CD4-positive, alpha-beta T cell treated with Interleukin-17A for 1 hour (primary cell): Measurements from ENCODE around the gene RASAL1.
A peak's percentile ranks its signal among the peaks of the same experiment; 100 is the strongest.

Experiments
- DNase-seq: peaks from one replicate; pipeline ENCODE4 v3.0.0-alpha.2; 2020

RASAL1 gene

DNA sequence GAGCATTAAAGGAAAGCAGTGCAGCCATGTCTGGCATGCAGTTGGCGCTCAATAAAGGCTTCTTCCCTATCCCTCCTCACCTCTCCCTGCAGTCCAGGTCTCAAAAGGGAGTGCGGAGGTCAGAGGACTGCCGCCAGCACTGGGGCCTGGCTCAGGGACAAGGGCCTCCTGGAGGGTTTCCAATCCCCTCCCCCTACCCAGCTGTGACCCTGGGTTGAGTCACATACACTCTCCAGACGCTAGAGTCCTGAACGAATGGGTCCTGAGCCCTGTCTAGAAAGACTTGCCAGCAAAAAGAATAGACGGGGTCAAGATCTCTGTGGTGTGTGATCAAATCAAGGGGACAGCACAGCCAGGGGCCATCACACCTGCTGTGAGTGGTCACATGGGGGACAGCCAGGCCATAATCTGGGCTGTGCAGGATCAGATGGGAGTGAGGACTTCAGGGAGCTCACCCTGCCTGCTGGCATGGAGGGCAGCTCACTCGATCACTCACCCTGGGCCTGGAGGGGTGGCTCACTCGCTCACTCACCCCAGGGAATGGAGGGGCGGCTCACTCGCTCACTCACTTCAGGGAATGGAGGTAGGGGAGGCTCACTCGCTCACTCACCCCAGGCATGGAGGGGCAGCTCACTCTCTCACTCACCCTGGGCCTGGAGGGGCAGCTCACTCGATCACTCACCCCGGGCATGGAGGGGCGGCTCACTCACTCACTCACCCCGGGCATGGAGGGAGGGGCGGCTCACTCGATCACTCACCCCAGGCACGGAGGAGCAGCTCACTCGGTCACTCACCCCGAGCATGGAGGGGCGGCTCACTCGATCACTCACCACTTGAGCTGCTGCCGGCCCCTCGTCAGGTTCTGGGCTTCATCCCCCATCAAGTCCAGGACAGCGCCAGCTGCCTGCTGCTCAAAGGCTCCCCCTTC lies 26.8 kb upstream of the RASAL1 start:
- no peak for DNase-seq

DNA sequence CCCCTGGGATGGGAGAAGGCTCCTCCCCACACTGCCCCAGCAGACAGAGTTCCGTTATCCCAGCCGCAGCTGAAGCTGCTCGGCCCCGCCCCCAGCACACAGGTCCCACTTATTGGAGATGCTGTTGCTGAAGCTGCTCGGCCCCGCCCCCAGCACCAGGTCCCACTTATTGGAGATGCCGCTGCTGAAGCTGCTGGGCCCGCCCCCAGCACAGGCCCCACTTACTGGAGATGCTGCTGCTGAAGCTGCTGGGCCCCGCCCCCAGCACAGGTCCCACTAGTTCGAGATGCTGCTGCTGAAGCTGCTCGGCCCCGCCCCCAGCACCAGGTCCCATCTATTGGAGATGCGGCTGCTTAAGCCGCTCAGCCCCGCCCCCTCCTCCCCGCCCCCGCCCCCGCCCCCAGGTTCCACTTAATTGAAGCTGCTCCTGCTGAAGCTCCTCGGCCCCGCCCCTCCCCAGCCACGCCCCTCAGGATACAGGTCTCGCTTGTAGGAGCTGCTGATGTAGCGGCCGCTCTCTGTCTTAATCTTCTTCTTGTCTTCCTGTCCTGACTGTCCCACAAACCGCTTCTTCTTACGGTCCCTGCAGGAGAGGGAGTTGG lies 26.0 kb upstream of the RASAL1 start:
- no peak for DNase-seq

DNA sequence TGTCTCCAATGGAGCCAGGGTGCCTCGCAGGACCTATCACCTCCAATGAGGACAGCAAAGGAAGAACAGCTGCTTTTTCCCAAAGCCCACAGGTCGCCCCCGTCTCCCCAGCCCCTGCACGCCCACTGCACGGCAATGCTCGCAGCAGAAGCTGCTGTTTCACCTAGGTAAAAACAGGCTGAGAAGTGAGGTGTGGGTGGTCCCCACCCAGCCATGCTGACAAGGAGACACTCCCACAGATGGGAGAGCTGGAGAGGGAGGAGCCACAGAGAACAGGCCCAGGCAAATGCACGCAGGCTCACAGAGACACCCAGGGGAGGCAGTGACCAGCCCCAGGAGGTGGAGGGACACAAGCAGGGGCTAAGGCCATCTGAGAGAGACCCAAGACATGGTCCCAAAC lies 24.4 kb upstream of the RASAL1 start:
- DNase-seq = no peak

DNA sequence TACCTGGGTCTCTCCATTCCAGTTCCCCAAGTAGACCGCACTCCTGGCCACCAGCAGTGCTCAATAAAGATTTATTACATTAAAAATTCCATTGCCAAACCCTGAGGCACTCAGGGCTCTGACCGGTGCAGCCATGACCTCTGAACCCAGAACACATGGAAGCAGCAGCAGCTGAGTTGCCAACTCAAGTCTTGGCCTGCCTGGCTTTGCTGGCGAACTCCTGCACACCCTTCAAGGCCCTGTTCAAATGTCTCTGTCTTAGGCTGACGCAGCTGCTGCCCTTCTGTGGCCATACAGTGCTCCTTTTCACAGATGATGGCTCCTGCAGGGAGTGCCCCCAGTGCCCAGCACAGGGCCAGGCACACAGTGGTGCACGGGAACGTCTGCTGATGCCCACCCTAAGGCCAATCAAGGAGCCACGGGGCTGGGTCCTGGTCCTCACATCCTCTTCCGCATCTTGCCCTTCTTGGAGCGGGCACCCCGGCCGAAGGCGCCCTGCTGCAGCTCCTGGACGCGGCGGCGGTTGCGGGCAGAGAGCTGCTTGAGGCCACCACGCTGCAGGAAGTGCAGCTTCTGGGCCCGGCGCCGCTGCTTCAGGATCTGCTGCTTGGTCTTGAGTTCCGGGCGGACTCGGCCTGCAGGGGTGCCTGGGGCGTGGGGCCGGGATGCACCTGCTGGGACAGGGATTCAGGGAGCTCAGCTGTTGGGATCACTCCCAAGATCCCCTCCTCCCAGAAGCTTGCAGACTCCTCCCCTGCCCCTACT lies 23.1 kb upstream of the RASAL1 start:
- DNase-seq = no peak

DNA sequence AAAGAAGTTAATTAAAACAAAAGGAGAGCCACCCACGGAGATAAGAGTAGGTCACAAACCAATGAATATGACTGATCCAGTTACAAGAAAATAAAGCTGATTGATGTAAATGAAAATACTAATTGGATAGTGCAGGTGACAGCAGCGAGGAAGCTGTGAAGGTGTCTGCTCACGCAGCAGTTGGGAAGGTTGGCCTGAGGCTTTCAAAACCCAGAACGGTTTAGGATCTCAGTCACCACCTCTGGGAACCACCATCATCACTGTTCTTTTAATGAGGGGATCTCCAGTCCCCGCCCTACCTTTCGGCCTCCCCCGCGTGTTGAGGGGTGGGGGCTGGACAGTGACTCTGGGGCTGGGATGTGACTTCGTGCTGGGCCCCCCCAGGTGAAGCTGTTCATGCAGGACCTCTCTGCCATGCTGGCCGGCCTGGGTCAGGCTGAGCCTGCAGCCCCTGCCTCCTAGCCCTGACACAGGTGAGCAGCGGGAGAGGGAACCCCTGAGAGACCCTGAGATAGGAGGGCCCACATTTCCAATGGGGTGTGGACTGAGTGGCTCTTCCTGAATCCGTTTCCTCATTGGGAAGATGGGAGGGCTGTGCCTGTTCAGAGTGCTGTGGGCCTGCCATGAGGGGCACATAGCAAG lies 21.8 kb upstream of the RASAL1 start:
- DNase-seq = no peak

DNA sequence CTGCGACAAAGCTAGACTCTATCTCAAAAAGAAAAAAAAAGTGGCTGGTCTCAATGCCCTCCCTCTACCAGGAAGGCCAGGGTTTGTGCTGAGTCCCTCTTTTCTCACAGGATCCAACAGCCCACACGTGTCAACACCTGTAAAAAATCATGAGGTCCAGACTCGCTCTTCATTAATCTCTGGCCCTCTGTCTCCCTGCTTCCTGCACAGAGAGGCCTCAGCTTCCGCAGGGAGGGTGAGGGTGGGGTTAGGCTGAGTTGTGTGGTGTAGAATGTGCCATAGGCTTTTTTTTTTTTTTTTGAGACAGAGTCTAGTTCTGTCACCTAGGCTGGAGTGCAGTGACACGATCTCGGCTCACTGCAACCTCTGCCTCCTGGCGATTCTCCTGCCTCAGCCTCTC lies 20.1 kb upstream of the RASAL1 start:
- DNase-seq = no peak

DNA sequence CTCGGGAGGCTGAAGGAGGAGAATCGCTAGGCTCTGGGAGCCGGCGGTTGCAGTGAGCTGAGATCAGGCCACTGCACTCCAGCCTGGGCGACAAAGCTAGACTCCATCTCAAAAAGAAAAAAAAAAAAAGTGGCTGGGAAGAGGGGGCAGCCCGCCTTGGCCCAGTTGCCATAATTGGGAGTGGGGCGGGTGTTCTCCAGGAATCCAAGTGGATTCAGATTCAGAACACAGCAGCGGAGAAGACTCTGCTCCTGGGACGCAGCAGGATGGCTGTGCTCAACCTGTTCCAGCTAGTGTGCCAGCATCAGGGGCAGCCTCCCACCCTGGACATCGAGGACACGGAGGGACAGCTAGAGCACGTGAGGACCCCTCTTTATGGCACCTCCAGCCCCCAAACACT lies 19.5 kb upstream of the RASAL1 start:
- DNase-seq = no peak

DNA sequence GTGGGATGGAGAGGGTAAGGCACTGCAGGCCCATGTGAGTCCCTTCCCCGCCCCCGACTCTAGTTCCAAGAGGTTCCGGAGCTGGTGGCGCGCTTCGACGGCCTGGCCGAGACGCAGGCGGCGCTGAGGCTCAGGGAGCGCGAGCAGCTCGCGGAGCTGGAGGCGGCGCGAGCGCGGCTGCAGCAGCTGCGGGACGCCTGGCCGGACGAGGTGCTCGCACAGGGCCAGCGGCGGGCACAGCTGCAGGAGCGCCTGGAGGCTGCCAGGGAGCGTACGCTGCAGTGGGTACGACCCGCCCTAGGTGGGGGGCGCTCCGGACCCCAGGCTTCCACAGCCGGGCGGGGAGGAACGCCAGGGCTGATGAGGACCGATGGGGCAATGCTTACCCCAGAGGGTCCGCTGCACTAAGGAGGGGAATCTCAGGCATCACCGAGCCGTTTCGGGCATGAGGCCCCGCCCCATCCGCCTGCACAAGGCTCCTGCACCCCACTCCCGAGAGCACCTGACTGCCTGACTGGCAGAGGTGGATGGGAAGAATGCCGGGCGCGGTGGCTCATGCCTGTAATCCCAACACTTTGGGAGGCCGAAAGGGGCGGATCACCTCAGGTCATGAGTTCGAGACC lies 18.9 kb upstream of the RASAL1 start:
- no peak for DNase-seq

DNA sequence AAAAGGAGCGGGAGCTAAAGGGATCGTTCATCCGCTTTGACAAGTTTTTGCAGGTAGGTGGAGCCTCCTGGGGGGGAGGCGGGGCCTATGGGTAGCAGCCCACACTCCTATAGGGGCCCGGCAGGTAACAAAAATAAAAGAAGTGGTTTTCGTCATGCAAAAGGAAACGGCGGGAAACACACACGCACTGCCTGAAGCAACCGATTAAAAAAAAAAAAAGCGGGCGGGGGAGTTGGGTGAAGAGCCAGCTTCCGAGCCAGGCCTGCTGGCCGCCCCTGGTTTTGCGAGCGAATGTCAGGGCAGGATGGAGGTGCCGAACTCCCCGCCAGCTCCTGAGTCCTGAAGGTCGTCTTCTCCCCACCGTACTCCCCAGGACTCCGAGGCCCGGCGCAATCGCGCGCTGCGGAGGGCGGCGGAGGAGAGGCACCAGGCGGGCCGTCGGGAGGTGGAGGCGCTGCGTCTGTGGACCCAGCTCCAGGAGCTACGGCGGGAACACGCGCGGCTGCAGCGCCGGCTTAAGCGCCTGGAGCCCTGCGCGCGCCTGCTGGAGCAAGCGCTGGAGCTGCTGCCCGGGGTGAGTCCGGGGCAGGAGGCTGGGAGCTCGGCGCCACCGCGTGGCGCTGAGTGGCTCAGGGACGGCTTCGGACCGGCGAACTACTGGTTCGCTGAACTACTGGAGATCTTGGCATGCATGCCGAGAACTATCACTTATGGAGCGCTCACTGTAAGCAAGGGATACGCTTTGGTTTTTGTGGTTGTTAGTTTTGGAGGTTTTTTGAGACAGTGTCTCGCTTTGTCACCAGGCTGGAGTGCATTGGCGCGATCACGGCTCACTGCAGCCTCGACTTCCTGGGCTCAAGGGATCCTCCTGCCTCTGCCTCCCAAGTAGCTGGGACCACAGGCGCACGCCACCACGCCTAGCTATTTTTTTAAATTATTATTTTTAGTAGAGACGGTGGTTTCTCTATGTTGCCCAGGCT lies 17.6 kb upstream of the RASAL1 start:
- DNase-seq = peak; percentile 75

DNA sequence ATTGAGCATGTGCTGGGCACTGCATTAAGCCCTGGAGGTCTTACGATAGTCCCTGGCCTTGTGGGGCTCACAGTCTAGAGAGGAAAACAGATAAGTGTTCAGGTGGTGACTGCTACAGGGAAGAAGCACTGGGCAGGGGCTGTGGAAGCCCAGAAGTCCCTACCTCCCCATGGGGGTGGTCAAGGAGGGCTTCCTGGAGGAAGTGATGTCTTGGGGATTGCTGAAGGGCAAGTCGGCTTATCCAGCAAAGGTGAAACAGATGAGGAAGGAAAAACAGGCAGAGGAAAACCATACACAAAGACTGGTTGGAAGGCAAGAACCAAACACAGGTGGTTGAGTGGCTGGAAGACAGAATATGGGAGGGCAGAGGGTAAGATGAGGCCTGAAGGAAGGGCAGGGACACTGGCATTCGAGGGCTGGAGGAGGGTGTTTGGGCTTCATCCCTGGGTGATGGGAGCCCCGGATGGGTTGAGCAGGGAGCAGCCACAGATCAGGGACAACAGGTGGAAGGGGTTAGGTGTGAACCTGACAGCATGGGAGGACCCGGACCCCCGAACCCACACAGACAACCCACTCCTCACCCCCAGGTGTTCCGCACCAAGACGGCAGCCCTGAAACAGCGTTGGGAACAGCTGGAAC lies 16.8 kb upstream of the RASAL1 start:
- DNase-seq = no peak

DNA sequence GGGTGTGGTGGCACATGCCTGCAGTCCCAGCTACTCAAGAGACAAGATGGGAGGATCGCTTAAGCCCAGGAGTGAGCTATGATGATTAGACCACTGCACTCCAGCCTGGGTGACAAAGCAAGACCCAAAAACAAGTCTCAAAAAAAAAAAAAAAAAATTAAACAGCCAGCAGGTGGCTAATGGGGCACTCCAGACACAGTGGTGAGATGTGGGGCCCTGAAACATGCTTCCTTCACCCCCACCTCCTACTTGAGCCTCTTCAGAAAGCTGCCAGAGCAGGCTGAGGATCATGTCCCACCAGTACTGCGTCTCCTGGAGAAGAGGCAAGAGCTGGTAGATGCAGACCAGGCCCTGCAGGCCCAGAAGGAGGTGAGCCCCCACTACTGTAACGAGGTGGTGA lies 16.1 kb upstream of the RASAL1 start:
- no peak for DNase-seq

DNA sequence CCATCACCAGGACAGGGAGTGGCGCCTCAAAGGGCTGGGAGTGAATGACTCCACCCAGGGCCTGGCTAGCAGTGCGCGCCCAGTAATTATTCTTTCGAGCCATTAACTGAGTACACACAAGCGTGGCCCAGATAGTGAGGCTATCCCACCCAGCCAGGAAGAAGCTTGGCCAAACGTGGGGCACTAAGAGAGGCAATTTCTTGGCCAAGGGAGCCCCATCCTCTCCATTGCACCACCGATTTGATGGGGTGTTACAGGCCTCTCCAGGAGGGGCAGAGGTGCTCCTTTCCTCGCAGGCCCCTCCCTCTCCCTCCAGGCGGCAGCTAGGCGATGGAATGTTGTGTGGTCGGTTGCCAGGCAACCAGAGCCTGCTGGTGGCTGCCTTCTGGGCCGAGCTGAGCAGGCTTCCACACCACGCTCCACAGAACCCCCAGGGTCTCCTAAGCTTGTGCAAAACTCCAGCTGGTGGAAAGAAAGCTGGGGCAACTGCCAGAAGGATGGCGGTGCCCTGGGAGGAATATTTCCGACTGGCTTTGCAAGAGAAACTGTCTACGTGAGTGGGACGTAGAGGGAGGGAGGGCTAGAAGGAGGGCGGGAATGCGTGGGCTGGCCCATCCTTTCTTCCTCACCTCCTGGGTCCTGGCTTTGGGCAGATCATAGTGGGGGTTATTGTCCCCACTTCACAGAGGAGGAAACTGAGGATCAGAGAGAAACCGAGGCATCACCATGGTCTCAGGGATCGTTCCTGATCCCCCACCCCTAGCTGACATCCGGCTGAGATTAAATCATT lies 14.0 kb upstream of the RASAL1 start, which contains the start of gene CFAP73:
TSS of gene CFAP73 (plus strand) at position 364 of the 790 bp plus-strand sequence. CDS start at position 498, 134 bp downstream.
- DNase-seq = no peak

DNA sequence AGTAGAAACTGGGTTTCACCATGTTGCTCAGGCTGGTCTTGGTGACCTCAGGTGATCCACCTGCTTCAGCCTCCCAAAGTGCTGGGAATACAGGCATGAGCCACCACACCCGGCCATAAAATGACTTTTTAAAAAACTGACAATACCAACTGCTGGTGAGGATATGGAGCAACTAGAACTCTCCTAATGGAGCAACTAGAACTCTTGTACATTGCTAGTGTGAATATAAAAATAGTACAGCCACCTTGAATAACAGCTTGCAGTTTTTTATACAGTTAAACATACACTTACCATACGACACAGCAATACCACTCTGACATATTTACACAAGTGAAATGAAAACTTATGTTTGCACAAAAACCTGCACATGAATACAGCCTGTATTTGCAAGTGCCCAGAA lies 11.4 kb upstream of the RASAL1 start:
- DNase-seq = no peak

DNA sequence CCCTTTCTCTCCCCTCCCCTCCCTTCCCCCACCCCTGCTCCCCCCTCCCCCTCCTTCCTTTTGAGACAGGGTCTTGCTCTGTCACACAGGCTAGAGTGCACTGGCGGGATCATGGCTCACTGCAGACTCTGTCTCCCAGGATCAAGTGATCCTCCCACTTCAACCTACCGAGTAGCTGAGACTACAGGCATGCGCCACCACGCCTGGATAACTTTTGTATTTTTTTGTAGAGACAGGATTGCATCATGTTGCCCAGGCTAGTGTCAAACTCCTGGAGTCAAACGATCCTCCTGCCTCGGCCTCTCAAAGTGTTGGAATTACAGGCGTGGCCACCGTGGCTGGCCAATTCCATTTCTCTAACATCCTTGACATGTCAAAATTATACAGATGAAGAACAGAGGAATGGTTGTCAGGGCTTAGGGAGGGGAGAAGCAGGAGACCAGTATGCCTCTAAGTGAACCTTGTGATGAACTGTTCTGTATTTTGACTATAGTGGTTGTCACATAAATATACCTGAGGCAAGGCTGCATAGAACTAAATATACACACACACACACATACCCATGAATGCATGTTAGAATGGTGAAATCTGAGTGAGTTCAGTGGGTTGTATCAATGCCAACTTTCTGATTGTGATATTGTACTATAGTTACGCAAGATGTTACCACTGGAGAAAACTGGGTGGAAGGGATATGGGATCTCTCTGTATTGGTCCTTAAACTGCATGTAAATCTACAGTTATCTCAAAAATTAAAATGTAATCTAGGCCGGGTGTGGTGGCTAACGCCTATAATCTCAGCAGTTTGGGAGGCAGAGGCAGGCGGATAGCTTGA lies 10.4 kb upstream of the RASAL1 start:
- no peak for DNase-seq

DNA sequence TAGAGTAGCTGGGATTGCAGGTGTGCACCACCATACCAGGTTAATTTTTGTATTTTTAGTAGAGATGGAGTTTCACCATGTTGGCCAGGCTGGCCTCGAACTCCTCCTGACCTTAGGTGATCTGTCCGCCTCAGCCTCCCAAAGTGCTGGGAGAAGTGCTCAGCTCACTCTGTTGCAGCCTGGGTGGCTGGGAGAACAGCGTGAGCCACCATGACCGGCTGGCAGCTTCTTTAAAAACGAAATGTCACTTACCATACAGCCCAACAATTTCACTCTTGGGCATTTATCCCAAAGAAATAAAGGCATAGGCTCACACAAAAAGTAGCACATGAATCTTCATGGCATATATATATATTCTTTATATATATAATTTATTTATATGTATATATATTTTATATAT lies 9.2 kb upstream of the RASAL1 start:
- no peak for DNase-seq

DNA sequence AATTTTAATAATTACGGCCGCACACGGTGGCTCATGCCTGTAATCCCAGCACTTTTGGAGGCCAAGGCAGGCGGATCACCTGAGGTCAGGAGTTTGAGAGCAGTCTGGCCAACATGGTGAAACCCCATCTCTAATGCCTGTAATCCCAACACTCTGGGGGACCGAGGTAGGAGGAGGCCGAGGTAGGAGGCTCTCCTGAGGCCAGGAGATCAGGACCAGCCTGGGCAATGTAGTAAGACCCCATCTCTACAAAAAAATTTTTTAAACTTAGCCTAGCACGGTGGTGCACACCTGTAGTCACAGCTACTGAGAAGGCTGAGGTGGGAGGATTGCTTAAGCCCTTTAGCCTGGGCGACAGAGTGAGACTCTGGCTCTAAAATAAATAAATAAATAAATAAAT lies 8.4 kb upstream of the RASAL1 start:
- no peak for DNase-seq

DNA sequence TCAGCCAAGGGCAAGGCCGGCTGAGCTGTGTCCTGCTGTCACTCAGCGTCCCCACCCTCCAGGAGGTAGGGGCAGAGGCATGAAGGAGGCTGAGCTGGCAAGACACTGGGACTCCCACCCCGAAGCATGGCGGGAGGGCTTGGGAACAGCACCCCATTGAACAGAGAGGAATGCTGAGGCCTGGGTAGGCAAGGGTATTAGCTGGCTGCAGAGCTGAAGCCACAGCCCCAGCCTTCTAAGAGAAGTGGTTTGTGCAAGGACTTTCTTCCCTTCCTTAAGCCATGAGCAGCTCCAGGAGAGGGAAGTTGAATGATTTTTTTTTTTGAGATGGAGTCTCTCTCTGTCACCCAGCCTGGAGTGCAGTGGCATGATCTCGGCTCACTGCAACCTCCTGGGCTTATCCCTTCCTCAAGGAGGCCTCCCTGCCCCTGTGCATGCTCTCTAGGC lies 7.3 kb upstream of the RASAL1 start:
- DNase-seq = no peak

DNA sequence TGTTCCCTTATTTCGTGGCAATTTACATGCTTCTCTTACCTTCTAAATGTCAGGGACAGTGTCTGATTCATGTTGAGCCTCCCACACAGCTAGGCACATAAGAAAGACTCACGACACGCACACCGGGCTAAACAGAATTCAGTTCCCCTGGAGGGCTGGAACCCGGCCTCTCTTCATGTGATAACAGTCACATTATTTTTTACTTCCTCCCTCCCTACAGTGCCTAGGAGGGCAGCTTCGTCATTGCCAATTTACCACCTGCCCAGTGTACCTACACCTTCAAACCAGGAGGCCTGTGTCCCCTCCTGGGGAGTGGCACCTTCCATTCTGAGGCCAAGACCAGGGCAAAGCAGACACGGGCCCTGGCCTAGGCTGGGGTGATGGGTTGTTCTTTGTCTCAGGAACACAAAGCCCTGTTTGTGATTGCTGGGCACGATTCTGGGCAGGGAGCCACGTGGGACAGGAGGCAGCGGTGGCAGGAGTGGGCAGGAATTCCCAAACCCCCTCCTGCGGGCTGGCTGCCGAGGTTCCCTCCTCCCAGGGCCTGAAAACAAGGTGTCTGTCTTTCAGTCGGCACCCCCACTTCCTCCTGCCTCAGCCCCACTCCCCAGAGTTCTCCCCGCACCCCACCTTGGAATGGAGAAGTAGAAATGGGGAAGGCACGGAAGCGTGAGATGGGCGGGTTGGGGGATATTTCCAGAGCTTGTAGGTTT lies 6.8 kb upstream of the RASAL1 start:
- peak; percentile 18 for DNase-seq
